GM12878 (cell line): ENCODE results near the gene FOXK1. TPM values are rescaled to one million over a fixed set of nuclear protein-coding genes. Genes with fewer than 3 reads are reported as not detected.

Experiments
- CTCF ChIP-seq, 3 experiments: IDR thresholded peaks in 2 of 3; conservative IDR thresholded peaks in 1 of 3; 2 replicates each; pipeline ENCODE4 v1.5.1; 2011; ENCODE audit warnings: low read depth in 3 of 3, low read length in 3 of 3, mild to moderate bottlenecking in 3 of 3, control low read depth in 2 of 3, moderate library complexity in 2 of 3, inconsistent platforms in 1 of 3, mixed read lengths in 1 of 3; ENCODE audit not compliant: control insufficient read depth in 2 of 3, insufficient read depth in 1 of 3; ENCODE audit errors: extremely low read depth in 1 of 3
- EZH2 ChIP-seq: IDR thresholded peaks from 2 replicates; pipeline ENCODE4 v1.6.1; 2012; ENCODE audit warnings: low read depth, mild to moderate bottlenecking, control low read depth, inconsistent platforms, low read length, borderline replicate concordance; ENCODE audit not compliant: control insufficient read depth
- KAT2A ChIP-seq: conservative IDR thresholded peaks from 2 replicates; pipeline ENCODE4 v1.6.1; 2011; ENCODE audit warnings: low read depth, low read length; ENCODE audit not compliant: control insufficient read depth
- KLF5 ChIP-seq: fragments of 450-650 bp; IDR thresholded peaks from 2 replicates; pipeline ENCODE4 v1.6.1; 2014; ENCODE audit warnings: mild to moderate bottlenecking; ENCODE audit not compliant: partially characterized antibody
- MYB ChIP-seq: fragments of 150-350 bp; IDR thresholded peaks from 2 replicates; pipeline ENCODE4 v1.6.1; 2014; ENCODE audit warnings: mild to moderate bottlenecking, low read depth, low read length, borderline replicate concordance
- NFYA ChIP-seq: IDR thresholded peaks from 2 replicates; pipeline ENCODE4 v1.6.1; 2011; ENCODE audit warnings: low read depth, mild to moderate bottlenecking, low read length, improper control_type of control experiment, borderline replicate concordance
- NR2C1 ChIP-seq: fragments of 450-650 bp; IDR thresholded peaks from 2 replicates; pipeline ENCODE4 v1.6.1; 2017; ENCODE audit warnings: antibody characterized with exemption, mild to moderate bottlenecking, moderate library complexity
- RBBP5 ChIP-seq: fragments of 200-600 bp; sonication (generic); conservative IDR thresholded peaks from 2 replicates; pipeline ENCODE4 v1.6.1; 2016
- STAT1 ChIP-seq: fragments of 450-650 bp; conservative IDR thresholded peaks from 2 replicates; pipeline ENCODE4 v1.6.1; 2014; ENCODE audit warnings: antibody characterized with exemption, mild to moderate bottlenecking
- polyA plus RNA-seq, 11 experiments: library from polyadenylated mRNA; depleted of rRNA in 4 of 11; unstranded in 6 of 11; stranded (reverse) in 5 of 11; fragments of >200 nt; fragmentation: Nextera tagmentation in 4 of 11; fragmentation: Illumina TruSeq in 1 of 11; extraction: Ambion mirVana in 4 of 11; extraction: Trizol in 1 of 11; gene quantifications; 1 replicate in 1 of 11; 2 replicates in 10 of 11; pipeline versions ENCODE4 v1.2.1 to v1.2.3, GENCODE V29; 2011 to 2016; ENCODE audit warnings: inconsistent platforms in 2 of 11, missing spikeins in 2 of 11, low read depth in 1 of 11
- total RNA-seq, 4 experiments: library from RNA; depleted of rRNA in 3 of 4; stranded (reverse); fragments of >200 nt in 3 of 4; fragmentation: Illumina TruSeq in 1 of 4; extraction: Trizol in 1 of 4; gene quantifications; 2 replicates each; pipeline versions ENCODE4 v1.2.1 to v1.2.3, GENCODE V29; 2013 to 2021
- TF ChIP-seq, protein P1 (sequence below): IDR thresholded peaks from 2 replicates; pipeline ENCODE4 v1.6.1; 2011; ENCODE audit warnings: borderline replicate concordance, low read depth, mild to moderate bottlenecking, moderate library complexity, mixed read lengths, low read length; ENCODE audit not compliant: insufficient read depth; ENCODE audit errors: extremely low read length

Gene FOXK1
- total and polyA plus RNA-seq, 10 of the 15 experiments (the other 5 are each of a cell fraction or from before 2014, with no cell fraction given), result 0.24 to 31.8 (median 4.5) TPM

DNA sequence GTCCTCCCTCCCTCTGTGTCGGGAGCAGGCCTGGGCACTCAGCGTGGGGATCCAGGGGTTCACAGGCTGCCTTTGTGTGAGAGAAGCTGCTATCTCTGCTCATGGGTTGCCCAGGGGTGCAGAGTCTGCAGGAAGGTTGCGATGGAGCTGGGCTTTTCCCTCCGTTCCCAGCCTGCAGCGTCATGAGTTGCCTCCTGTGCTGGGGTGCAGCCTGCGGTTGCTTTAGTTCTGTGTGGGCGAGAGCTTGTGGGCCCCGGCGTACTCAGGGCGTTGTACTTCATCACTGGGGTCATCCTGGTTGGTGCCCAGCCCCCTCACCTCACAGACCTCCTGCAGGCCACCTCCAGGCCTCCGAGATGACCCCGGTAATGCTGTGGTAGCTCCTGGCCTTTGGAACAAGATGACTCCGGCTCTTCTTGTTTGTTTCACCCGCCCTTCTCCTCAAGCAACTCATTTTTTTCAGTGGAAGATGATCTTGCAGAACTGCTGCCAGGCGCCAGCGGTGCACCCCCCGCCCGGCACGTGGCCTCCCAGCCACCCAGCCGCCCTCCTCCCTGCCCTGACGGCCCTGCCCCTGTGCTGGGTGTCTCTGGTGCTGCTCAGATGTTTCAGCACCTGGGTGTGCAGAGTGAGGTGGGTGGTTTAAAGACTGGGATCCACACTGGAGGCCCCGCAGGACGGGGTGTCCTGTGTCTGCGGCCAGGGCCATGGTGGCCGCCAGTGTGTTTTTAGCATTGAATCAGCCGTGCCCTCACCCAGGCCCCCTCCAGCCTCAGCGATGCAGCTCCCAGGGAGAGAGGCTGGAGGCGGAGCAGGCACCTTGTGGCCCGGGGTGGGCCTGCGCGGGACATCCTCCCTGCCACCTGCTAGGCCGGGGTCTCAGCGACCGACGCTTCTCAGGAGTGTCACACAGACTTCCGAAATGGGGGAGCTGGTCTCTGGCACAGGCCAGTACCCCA, 100.5 kb downstream of the FOXK1 start (continued):
- TF ChIP-seq, protein P1, sequence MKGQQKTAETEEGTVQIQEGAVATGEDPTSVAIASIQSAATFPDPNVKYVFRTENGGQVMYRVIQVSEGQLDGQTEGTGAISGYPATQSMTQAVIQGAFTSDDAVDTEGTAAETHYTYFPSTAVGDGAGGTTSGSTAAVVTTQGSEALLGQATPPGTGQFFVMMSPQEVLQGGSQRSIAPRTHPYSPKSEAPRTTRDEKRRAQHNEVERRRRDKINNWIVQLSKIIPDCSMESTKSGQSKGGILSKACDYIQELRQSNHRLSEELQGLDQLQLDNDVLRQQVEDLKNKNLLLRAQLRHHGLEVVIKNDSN, result no peak
- no peak for TF ChIP-seq STAT1
- no peak for TF ChIP-seq RBBP5
- TF ChIP-seq CTCF (IDR thresholded peaks at IDR 0.05 in 2 of 3, conservative IDR thresholded peaks at IDR 0.05 in 1 of 3; ENCODE audit: control insufficient read depth in 2 of 3, extremely low read depth in 1 of 3, insufficient read depth in 1 of 3, low read depth in 3 of 3, low read length in 3 of 3), result no peak
- TF ChIP-seq MYB, result no peak
- TF ChIP-seq KAT2A, result no peak
- no peak for TF ChIP-seq KLF5
- TF ChIP-seq NFYA, result no peak
- no peak for TF ChIP-seq NR2C1
- no peak for TF ChIP-seq EZH2
